G401.6 (cell line): ENCODE results near the gene CRB1.
A peak's percentile ranks its signal among the peaks of the same experiment; 100 is the strongest.

ENCODE experiments used
- FAIRE-seq: peaks from 2 replicates; lab custom pipeline; 2012; peaks lifted over from hg19 to GRCh38; lab: Jason Lieb, UNC

The CRB1 gene

DNA sequence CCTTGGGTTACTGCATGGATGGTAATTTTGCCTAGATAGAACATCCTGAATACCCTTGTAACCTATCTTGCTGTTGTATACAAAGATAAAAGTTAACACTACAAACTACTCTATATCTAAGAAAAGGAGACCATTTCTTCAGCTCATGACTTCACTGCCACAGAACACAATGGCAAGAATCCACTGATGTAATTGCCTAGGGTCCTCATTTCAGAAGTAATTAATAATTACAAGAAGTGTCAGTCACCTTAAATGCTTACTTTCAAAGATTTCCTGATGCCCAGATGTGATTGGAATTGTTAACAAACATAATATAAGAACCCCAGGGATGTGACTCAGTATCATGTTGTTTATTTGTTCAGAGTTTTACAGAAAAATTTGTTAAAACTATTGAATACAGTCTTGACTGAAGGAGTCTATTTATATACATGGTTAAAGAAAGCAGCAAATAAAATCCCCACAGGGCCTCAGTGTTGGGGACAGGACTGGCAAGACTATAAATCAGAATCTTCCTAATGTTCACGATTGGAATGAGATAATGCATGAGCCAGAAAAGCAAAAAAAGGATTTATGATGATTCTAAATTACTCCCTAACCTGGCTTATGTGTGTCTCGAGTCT, 83.9 kb downstream of the CRB1 start:
- FAIRE-seq: no peak

DNA sequence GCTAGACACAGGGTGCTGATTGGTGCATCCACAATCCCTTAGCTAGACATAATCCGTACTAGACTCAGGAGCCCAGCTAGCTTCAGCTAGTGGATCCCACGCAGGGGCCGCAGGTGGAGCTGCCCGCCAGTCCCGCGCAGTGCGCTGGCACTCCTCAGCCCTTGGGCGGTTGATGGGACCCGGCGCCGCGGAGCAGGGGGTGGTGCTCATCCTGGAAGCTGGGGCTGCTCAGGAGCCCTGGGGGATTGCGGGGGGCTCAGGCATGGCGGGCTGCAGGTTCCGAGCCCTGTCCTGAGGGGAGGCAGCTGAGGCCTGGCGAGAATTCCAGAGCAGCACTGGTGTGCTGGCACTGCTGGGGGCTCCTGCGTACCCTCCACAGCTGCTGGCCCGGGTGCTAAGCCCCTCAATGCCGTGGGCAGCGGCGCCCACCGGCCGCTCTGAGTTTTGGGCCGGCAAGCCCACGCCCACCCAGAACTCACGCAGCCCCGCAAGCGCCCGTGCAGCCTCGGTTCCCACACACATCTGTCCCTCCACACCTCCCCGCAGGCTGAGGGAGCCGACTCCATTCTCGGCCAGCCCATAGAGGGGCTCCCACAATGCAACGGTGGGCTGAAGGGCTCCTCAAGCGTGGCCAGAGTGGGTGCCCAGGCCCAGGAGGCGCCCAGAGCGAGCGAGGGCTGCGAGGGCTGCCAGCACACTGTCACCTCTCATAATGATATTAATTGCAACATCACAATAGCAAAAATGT, 87.4 kb downstream of the CRB1 start:
- no peak for FAIRE-seq

DNA sequence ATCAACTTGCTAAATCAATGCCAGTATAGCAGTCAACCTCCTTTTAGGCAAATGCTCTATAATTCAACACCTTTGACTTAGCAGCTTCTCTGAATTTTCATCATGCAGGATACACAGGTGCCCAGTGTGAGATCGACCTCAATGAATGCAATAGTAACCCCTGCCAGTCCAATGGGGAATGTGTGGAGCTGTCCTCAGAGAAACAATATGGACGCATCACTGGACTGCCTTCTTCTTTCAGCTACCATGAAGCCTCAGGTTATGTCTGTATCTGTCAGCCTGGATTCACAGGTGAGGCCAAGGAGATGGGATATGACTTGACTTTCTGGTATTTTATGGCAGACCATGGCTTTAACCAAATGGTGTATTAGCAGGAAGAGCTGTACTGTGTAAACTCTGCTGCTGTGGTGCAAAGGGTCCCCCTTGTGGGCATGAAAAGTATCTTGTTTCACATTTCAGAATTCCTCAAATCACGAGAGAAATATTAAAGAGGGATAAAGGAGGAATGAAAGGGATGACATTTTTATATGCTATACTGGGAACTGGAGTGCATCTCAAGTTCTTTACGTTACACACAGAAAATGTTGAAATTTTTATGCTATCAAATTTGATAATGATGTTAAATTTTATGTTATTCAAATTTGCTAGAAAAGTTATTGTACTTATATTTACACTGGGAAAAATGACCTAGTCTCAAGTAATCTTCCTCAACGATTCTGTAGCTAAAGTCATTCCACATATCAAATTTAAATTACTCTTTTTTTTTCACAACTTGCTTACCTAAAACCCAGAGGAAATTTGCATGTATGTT, 88.9 kb downstream of the CRB1 start:
- peak; percentile 79 for FAIRE-seq

DNA sequence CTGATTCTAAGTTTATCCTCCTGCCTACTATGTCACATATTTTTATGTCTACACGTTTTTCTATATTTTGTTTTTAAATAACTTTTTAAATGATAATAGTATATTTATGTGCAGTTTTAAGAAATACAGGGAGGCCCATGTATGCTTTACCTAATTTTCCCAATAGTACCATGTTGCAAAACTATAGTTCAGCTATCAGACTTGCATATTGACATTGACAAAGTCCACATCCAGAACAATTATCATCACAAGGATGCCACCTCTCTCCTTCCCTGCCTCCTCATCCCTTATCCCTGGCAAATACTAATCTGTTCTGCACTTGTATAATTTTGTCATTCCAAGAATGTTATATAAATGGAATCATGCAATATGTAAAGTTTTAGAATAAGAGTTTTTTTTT, 90.9 kb downstream of the CRB1 start:
- no peak for FAIRE-seq

DNA sequence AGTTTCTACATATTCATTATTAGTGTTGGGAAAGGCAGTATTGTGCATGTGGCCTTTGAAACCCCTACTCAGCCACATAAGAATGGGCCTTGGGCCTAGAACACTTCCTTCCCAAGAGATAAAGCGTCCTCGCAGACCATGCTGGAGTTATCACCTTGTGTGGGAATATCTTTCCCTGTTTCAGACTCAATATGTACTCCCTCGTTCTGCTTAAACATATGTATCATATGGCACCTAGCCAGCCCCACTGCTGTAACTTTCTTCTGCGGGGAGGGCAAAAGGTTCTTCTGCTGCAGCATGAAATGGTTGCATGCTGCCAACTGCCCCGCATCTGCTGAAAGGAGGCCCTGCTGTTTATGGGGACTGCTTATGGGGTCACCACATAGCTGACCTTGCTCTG, 92.0 kb downstream of the CRB1 start:
- no peak for FAIRE-seq

DNA sequence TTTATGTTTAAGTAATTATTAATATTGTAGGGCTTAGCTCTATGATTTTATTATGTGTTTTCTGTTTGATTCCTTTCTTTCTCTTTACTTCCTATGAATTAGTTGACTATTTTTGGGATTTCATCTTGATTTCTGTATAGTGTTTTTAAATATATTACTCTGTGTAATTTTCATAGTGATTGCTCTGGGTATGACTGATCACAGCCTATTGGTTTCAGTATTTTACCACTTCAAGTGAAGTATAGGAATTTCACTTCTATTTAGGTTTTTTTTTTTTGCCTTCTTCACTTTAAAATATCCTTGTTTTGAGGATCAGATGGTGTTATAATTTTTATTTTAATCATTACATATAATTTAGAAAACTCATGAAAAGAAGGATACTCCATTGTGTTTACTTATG, 94.8 kb downstream of the CRB1 start:
- no peak for FAIRE-seq

DNA sequence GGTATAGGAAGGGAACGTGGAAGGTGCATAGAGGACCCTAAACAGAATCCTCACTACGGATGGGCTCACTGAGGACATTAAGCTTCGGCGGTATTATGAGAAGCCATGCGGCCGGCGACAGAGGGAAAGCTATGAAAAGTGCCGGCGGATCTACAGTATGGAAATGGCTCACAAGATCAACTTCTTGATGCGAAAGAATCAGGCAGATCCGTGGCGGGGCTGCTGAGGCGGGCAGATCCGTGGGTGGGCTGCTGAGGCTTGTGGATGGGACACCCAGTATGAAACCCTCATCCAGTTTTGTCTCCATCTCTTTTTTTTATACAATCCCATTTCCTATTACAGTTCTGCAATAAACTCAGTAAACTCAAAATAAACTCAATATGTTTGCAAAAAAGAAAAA, 95.8 kb downstream of the CRB1 start:
- FAIRE-seq: no peak

DNA sequence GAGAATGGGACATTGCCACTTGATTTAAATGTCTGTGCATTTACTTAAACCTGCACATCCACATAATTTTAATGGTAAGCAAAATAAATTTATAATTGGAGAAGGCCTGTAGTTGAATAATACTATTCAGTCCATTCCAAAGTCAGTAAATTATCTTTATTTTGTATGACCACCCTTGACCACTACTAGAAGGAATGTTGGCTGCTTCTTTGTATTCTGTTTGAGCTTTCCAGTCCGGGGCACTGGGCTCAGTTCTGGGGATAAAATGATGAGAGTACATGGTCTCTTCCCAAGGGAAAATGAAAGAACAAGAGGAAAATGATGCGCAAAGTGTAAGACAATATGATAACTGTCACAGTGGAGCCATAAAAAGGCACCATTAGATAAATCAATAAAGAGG, 98.9 kb downstream of the CRB1 start:
- no peak for FAIRE-seq

DNA sequence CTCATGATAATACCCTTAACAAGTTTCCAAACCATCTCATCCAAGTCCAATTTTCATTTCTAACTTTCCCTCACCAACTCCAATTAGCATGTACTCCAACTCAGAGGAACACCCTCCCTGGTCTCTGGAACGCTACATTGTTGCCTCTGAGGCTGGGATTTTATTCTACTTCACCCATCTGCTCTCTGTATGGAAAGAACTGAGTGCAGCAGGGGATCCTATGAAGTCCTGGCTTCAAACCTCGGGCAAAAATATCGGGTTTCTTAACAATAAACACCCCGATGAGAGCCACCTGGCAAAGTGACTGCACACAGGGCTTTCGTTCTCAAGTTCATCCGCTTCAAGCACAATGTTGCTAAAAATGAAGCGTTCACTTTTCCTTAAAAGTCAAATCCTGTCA, 99.6 kb downstream of the CRB1 start:
- no peak for FAIRE-seq

DNA sequence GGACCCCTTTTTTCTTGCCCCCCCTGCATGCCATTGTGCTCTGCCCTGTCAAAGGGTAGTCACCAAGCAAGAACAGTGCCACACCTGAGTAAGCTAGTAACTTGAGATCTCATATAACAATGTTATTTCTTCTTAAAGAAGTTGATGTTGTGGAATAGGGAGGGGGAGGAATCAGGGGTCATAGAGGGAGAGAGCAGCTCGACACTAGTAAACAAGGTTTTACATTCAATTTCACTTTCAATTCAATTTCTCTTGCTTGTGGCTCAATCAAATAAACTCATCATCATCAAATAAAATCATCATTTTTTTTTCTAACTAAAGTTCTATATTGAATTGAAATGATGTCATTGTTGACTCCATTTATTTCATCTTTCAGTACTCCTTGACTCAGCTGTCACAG, 106.4 kb downstream of the CRB1 start:
- no peak for FAIRE-seq

DNA sequence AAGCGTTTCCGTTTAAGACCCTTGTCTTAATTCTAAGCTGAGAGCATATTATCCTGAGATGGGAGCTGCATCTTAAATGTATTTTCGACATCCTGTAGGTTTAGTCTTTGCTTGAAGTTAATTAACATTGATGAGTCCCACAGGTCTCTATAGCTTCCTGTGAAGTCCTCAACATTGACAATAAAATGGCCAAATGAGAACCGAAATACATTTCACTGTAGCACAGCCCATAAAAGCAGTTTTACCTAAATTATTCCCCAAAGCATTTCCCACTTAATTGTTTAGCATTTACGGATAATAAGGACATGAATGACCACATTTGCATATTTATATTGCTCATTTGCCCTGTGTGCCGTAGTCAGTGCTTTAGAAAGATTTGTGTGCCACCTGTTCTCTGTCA, 116.4 kb downstream of the CRB1 start:
- no peak for FAIRE-seq

DNA sequence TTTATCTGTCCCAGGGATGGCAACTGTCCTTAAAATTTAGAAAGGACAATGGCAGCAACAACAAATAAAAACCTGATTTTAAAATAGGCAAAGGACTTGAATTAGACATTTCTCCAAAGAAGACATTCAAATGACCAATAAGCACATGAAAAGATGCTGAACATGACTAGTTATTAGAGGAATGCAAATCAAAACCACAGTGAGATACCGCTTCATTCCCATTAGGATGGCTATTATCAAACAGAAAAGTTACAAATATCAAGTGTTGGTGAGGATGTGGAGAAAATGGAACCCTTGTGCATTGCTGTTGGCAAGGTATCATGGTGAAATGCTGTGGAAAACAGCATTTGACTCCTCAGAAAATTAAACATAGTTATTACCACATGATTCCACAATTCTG, 120.7 kb downstream of the CRB1 start:
- no peak for FAIRE-seq

DNA sequence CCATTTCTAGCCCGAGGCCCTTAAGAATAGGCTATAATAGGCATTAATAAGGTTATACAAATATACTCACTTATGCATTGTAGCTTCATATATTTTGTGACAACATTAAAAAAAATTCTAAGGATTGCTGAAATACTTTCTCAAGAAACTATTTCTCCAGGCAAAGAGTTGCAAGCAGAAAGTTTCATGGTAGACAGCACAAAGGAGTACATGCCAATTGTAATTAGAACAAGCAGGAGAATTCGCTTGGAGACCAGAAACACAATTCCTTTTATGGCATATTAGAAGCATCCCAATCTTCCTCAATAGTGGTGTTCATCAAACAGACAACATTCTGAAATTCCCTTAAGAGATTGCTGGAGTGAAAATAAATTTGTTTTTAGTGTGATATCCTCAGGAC, 122.8 kb downstream of the CRB1 start:
- no peak for FAIRE-seq

DNA sequence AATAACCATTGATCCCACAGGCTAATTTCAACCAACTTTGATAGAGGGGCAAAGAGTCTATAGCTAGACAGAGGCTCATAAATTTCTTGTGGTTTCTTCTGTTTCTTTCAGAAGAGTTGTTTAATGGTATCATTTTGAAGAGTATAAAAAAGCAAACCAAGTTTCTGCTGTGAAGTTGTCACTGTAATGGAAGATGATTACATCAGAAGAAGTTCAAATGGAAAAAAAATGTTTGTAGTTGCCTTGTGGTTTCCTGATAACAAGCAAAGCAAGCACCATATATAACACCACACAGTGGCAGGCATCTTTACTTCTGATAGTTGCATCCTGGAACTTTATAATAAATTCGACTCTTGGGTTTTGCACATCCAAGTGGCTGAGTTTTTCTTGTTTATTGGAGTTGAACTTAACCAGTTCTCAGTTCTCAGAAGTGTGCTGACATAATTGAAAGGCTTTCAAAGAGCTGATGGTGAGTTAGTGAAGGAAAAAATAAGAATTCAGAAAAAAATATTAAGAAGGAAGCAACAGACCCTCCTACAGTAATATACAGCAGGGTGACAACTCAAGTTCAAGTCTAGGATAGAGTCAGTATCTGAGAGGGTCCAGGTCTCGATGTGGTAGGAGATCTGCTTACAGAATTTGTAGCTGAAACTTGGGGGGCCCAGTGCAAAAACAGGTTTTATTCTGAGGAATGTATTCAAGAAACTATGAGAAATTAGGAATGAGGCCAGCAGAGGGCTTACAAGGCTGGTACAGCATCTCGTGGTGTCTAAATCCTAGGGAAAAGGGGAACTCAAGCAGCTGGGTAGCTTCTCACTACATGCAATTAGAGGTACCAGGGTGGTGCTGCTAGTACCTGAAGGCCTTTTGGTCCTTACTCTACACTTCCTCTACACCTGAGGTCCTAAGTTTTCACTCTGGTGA, 123.5 kb downstream of the CRB1 start:
- FAIRE-seq: no peak

DNA sequence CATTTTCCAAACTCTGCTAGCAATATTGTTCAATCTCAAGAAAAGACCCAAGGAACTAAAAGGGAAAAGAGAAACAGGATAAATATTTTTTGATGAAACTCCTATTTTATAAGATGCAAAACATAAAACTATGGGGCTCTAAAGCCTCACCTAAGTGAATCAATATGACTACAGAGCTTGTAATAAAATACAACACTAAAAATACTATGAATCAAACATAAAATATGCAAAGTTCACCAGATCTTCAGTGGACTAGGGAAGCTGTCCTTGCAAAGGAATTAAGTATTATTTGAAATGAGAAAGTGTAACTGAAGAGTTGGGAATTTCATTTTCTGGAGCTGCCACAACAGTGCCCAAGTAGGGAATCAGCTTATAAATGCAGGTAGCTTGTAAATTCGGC, 124.5 kb downstream of the CRB1 start:
- no peak for FAIRE-seq

DNA sequence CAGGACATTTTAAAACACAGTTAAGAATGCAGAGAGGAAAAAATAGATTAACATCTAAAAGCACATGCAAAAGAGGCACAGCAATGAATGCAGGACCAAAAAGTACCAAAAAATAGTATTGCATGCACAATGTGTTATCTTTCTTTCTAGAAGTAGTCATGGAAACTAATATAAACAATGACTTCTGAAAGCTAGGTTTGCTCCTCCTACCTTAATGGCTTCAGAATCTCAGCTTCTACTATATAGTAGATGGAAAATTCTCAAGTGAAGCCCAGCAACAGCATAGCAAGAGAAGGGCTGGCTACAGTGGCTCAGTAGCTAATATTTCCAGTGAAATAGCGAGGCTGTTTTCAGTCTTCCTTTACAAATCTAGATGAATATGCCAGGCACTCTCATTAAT, 125.1 kb downstream of the CRB1 start:
- no peak for FAIRE-seq

DNA sequence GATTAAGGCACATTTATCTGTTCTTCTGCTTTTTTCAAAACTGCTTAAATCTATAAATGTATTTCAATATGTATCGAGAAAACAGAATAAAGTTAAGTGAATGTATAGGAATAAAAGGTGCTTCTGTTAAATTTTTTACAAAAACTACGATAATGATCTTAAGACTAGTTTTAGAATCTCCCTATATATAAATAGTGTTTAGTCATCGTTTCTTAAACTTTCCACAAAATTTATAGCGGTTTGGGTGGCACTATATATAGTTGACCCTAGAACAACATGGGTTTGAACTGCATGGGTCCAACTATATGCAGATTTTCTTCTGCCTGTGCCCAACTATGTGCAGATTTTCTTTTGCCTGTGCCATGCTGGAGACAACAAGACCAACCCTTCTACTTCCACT, 125.7 kb downstream of the CRB1 start:
- no peak for FAIRE-seq

DNA sequence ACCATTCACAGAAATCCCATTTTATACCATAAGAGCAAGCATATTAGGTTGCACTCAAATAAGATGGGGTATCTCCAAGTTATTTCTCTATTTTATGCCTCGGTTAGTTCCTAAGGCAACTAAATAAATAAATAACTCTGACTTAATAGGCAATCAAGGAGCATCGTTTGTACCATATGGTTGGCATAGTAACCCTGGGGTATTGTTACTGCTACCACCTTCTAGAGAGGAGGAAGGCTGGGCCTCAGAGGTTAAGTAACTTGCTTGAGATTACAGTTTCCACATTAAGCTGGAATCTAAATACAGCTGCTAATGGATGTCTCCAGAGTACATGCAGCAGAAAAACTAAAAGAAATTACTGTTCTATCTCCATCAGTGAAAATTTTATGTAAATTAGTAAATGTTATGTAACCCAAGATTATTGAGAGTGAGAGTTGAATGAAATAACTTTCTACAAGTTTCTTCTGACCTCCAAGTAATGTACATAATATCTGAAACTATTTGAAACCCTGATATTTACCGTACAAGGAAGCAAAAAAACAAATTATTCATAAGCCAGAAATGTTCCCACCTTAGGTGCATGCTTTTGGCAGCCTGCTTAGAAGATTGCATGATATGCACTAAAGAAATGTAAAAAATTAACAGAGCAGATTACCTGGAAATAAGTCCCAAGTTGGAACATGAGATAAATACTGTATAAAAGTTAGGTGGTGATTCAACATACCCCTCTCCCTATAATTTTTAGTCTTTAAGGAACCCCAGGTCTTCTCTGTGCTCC, 127.0 kb downstream of the CRB1 start:
- FAIRE-seq: no peak

DNA sequence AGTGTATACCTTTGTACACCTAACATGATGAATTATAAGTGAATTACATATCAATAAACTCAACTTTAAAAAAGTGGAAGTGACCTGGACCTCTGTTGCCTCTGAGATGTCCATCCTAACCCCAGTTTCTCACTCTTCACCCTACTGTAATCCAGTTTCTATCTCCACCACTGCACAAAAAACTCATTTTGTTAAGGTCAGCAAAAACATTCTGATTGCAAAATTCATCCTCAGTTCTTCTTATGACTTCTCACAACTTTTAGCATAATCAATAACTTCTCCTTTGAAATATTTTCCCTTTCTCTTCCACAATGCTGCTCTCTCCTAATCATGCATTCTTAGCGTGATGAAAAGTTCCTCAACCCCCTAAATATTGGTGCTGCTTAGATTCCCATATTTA, 129.8 kb downstream of the CRB1 start:
- FAIRE-seq: no peak

DNA sequence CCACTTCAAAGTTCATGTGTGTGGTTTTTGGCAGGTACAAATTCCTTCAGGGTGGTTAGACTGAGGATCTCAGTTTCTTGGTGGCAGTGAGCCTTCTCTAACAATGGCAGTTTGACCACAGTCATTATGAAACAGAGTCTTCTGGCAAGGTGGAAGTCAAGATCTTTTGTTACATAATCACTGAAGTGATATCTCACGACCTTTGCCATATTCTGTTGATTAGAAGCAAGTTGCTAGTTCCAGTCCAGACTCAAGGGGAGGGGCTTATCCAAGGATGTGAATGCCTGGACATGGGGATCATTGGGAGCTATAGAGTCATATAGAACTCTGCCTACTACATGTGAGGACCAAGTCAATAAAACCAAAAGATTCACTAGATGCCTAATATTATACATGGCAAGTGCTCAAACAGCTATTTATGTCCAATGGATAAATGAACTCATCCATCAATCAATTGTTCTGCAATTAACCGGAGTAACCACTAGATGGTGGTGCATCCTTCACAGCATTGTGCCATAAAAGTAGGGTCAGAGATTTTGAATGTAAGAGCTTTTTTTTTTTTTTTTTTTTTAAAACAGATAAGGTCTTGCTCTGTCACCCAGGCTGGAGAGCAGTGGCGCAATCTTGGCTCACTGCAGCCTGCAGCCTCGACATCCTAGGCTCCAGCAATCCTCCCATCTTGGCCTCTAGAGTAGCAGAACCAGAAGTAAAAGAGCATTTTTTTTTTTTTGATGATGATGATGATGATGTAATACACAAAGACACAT, 131.9 kb downstream of the CRB1 start:
- peak; percentile 47 for FAIRE-seq

DNA sequence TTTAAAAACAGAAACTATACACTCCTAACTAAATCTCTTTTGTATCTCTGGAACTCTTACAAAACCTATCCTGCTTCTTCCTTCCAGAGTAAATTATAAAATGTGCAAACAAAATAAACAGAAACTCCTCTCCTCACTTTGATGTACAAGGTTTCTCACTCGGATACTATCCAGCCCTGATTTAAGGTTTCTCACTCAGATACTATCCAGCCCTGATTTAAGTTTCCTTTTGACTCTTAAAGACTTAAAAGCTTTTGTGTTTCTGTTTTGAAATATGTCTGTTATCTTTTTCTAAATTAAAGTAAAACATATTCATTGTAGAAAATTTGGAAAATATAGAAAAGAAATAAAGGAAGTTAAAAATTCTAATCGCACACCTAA, 132.5 kb downstream of the CRB1 start:
- no peak for FAIRE-seq
